ENCODE data around the gene RASSF4.

The RASSF4 gene

GRCh38 chr10:44959247-44960087 is at the start of gene RASSF4:
TSS of gene RASSF4 (plus strand) at chr10:44959802. CDS start at chr10:44970203, 10,401 bp downstream.
- ChIA-PET CTCF (interaction anchor here (9.8 to 14.7 kb wide), 4 partner anchors 5 to 25 kb away, joined by 114 to 151 read pairs (median 134); partner anchors contain the start of genes DEPP1 and RASSF4), POLR2A (interaction anchor here (1.0 kb wide), 2 partner anchors 18 to 20 kb away, joined by 3 to 9 read pairs; partner anchors contain the start of gene DEPP1)
- DNase-seq (ENCODE audit: extremely low spot score): peak; percentile 99
- no peak for TF ChIP-seq CTCF (IDR thresholded peaks at IDR 0.05; ENCODE audit: control extremely low read depth, extremely low read depth, low read depth, missing control alignments)

- no peak for TF ChIP-seq CTCF (IDR thresholded peaks at IDR 0.05; ENCODE audit: control extremely low read depth, extremely low read depth, low read depth, missing control alignments)
- ChIA-PET POLR2A (no interaction called here), CTCF (interaction anchor here (1.3 to 1.7 kb wide), 3 partner anchors 14 to 23 kb away, joined by 3 to 6 read pairs (median 4); no protein-coding TSS in a partner anchor)
- DNase-seq (ENCODE audit: extremely low spot score): no peak
These were observed 49.7 kb upstream of the RASSF4 start for GRCh38 chr10:44909910-44910309.

GRCh38 chr10:44910602-44911001 is 49.0 kb upstream of the RASSF4 start:
- ChIA-PET CTCF (interaction anchor here (1.2 to 1.3 kb wide), 2 partner anchors 11 to 22 kb away, joined by 3 to 4 read pairs; no protein-coding TSS in a partner anchor), POLR2A (no interaction called here)
- no peak for TF ChIP-seq CTCF (IDR thresholded peaks at IDR 0.05; ENCODE audit: control extremely low read depth, extremely low read depth, low read depth, missing control alignments)
- no peak for DNase-seq (ENCODE audit: extremely low spot score)

- TF ChIP-seq CTCF (IDR thresholded peaks at IDR 0.05; ENCODE audit: control extremely low read depth, extremely low read depth, low read depth, missing control alignments): no peak
- DNase-seq (ENCODE audit: extremely low spot score): no peak
- ChIA-PET POLR2A (no interaction called here), CTCF (interaction anchor here (1.2 to 1.3 kb wide), 2 partner anchors 12 to 22 kb away, joined by 3 to 4 read pairs; no protein-coding TSS in a partner anchor)
These were observed 48.5 kb upstream of the RASSF4 start, which contains the start of gene TMEM72 for GRCh38 chr10:44911081-44911540. TSS of gene TMEM72 (plus strand) at chr10:44911337. CDS start at chr10:44911513, 176 bp downstream.

- POLR2A ChIA-PET: no interaction called here
- no peak for DNase-seq (ENCODE audit: extremely low spot score)
- TF ChIP-seq CTCF (IDR thresholded peaks at IDR 0.05; ENCODE audit: control extremely low read depth, extremely low read depth, low read depth, missing control alignments): no peak
- CTCF ChIA-PET: interaction anchor here (0.9 to 1.3 kb wide), 3 partner anchors 9 to 21 kb away, joined by 3 read pairs; no protein-coding TSS in a partner anchor
These were observed 47.7 kb upstream of the RASSF4 start for GRCh38 chr10:44911951-44912350.

- no peak for TF ChIP-seq CTCF (IDR thresholded peaks at IDR 0.05; ENCODE audit: control extremely low read depth, extremely low read depth, low read depth, missing control alignments)
- POLR2A ChIA-PET: no interaction called here
- CTCF ChIA-PET: no interaction called here
- DNase-seq (ENCODE audit: extremely low spot score): no peak
These were observed 46.1 kb upstream of the RASSF4 start for GRCh38 chr10:44913350-44914081.

All from GM10248 (cell line).